Spleen (tissue), 11 donors: ENCODE results near the gene GPC2. TPM values are rescaled to one million over a fixed set of nuclear protein-coding genes. Genes with fewer than 3 reads are reported as not detected.

ENCODE experiments used
- DNase-seq: peaks from one replicate; pipeline ENCODE4 v3.0.0-alpha.2; 2020
- H3K27ac ChIP-seq, 8 donors: fragments of 200-600 bp; sonication (generic) in 7 of 8; 1 replicate in 4 of 8; 2 replicates in 4 of 8; pipeline versions ENCODE4 v1.5.0 to v1.8.0; 2016 to 2021; ENCODE audit warnings: inconsistent platforms in 4 of 8, mild to moderate bottlenecking in 4 of 8, moderate library complexity in 1 of 8
- H3K27me3 ChIP-seq, 7 donors: fragments of 200-600 bp; sonication (generic) in 6 of 7; replicated peaks in 1 of 7; 1 replicate in 4 of 7; 2 replicates in 3 of 7; pipeline versions ENCODE4 v1.5.0 to v1.8.0; 2016 to 2021; ENCODE audit warnings: inconsistent platforms in 3 of 7, mild to moderate bottlenecking in 1 of 7
- H3K36me3 ChIP-seq, 6 donors: fragments of 200-600 bp; sonication (generic) in 5 of 6; 1 replicate in 4 of 6; 2 replicates in 2 of 6; pipeline versions ENCODE4 v1.5.0 to v1.8.0; 2016 to 2021; ENCODE audit warnings: inconsistent platforms in 2 of 6
- H3K4me1 ChIP-seq, 6 donors: fragments of 200-600 bp; sonication (generic) in 5 of 6; 1 replicate in 3 of 6; 2 replicates in 3 of 6; pipeline versions ENCODE4 v1.5.0 to v1.8.0; 2016 to 2021; ENCODE audit warnings: inconsistent platforms in 3 of 6
- H3K4me3 ChIP-seq, 8 donors: fragments of 200-600 bp; sonication (generic) in 7 of 8; 1 replicate in 4 of 8; 2 replicates in 4 of 8; pipeline versions ENCODE4 v1.5.0 to v1.8.0; 2016 to 2021; ENCODE audit warnings: inconsistent platforms in 4 of 8, mild to moderate bottlenecking in 4 of 8, moderate library complexity in 2 of 8
- H3K9me3 ChIP-seq, 8 donors: fragments of 200-600 bp; sonication (generic) in 7 of 8; 1 replicate in 4 of 8; 2 replicates in 4 of 8; pipeline versions ENCODE4 v1.5.0 to v1.8.0; 2016 to 2021; ENCODE audit warnings: inconsistent platforms in 4 of 8
- CTCF ChIP-seq, 11 experiments: fragments of 200-600 bp in 7 of 11; fragments of 450-650 bp in 4 of 11; sonication (generic) in 4 of 11; IDR thresholded peaks in 8 of 11; conservative IDR thresholded peaks in 3 of 11; 1 replicate in 7 of 11; 2 replicates in 4 of 11; pipeline versions ENCODE4 v1.4.0 to v1.8.0; 2016 to 2021; ENCODE audit warnings: antibody characterized with exemption in 11 of 11, inconsistent platforms in 4 of 11, mild to moderate bottlenecking in 1 of 11
- POLR2A ChIP-seq, 3 donors: fragments of 450-650 bp; IDR thresholded peaks; one replicate each; pipeline ENCODE4 v1.5.1; 2017; ENCODE audit warnings: antibody characterized with exemption in 3 of 3, mild to moderate bottlenecking in 1 of 3
- POLR2AphosphoS5 ChIP-seq, 3 donors: sonication (generic); formaldehyde crosslinking; IDR thresholded peaks; one replicate each; pipeline ENCODE4 v1.5.1; 2017; ENCODE audit warnings: antibody characterized with exemption in 3 of 3
- WGBS, 5 donors: extraction: QIAGEN DNeasy Blood & Tissue Kit in 3 of 5; methylation state at CpG; one replicate each; pipeline versions ENCODE4 v1.1.5 to v1.1.7; 2013 to 2018; 5-methylcytosine and 5-hydroxymethylcytosine counted together
- intact Hi-C: fragments of 100-400 bp; cut with DNase I; formaldehyde crosslinking; loops from one replicate; pipeline ENCODE4 v1.15.0; 2023; ENCODE audit warnings: low total_unique reads
- microRNA-seq, 3 donors: library from miRNA; unstranded; fragments of <30 nt; microRNA quantifications; one replicate each; pipeline versions ENCODE4 to v1.1.0, GENCODE V29; 2019 to 2020
- polyA plus RNA-seq, 3 donors: library from polyadenylated mRNA; stranded (reverse); fragments of 200-250 nt; gene quantifications; one replicate each; pipeline ENCODE4 v1.2.1, GENCODE V29; 2013
- total RNA-seq, 7 donors: library from RNA; depleted of rRNA in 3 of 7; stranded (reverse); fragments of >200 nt in 3 of 7; fragmentation: NEBNext Ultra II Directional in 4 of 7; extraction: Animal tissue kit (Norgen Biotek cat#: 25700) in 4 of 7; gene quantifications; one replicate each; pipeline versions ENCODE4 v1.1.0 to v1.2.1, GENCODE V29; 2016 to 2021
- donor health status: healthy with polysubstance abuse.
- donor health status: DM: no; HTN: no; CAD: no; lungs with moderate emphysema.
- donor health status: DM: no; HTN: no; CAD: no.
- donor health status: Bipolar disorder and iron deficiency.
- donor health status: healthy.
- donor health status: DM: no; HTN: no; CAD: no.
- donor health status: DM: yes; HTN: yes; CAD: no.

The GPC2 gene
- total and polyA plus RNA-seq, 10 donors = 2.1 to 5.3 (median 4.3) TPM

- peaks cover 0 to 31% (median 2%) of the 10 kb centered on the region in 6 donors for H3K36me3 ChIP-seq
- TF ChIP-seq POLR2A (IDR thresholded peaks at IDR 0.05) = no peak
- no peak for TF ChIP-seq CTCF (IDR thresholded peaks at IDR 0.05 in 8 of 11, conservative IDR thresholded peaks at IDR 0.05 in 3 of 11)
- TF ChIP-seq POLR2AphosphoS5 (IDR thresholded peaks at IDR 0.05) = no peak
- no peaks in the 10 kb centered on the region for H3K9me3 ChIP-seq
- intact Hi-C loops = no loop called here
- no peaks in the 10 kb centered on the region for H3K27me3 ChIP-seq
- peak overlapping the region; percentile 72 to 94 (median 88) for H3K4me3 ChIP-seq
- peak; percentile 86 for DNase-seq
- peak overlapping the region; percentile 40 to 96 (median 89) for H3K27ac ChIP-seq
- 24 to 46% (median 26%) methylated on average over 11 to 19 of the region's 19 CpGs for WGBS, 5 donors
- peaks cover 18 to 75% (median 41%) of the 10 kb centered on the region in 6 donors for H3K4me1 ChIP-seq
These were observed 57.0 kb downstream of the GPC2 start for GRCh38 chr7:100119970-100120732.

Small RNA genes within 50 kb of the gene (microRNA-seq; reads per million reads assigned to microRNA genes)
- gene MIR4658 = 0.28 to 0.36 (median 0.35) reads per million in 3 donors

Other genes with a start within 250 kb of the GPC2 start
- gene GJC3, start 247.8 kb downstream of the GPC2 start, total RNA-seq = 1 to 10 TPM in 1 of 7 donors, under 1 TPM in 1, not detected in 5; 0.47 to 1.0 TPM
- under 1 TPM in 2 of 3 donors, not detected in 1; 0.29 to 0.53 TPM for gene GJC3, start 247.8 kb downstream of the GPC2 start, polyA plus RNA-seq
- under 1 TPM in 1 of 7 donors, not detected in 6; 0.79 TPM for gene AZGP1, start 201.3 kb downstream of the GPC2 start, total RNA-seq
- 1 to 10 TPM in 1 of 3 donors, under 1 TPM in 2; 0.13 to 2.3 (median 0.36) TPM for gene AZGP1, start 201.3 kb downstream of the GPC2 start, polyA plus RNA-seq
- 10 to 100 TPM; 29.7 to 77.9 (median 65.7) TPM for gene ZKSCAN1, start 161.8 kb downstream of the GPC2 start, total RNA-seq
- 10 to 100 TPM in 2 of 3 donors, 1 to 10 TPM in 1; 7.3 to 11.5 (median 10.6) TPM for gene ZKSCAN1, start 161.8 kb downstream of the GPC2 start, polyA plus RNA-seq
- 10 to 100 TPM in 2 of 7 donors, 1 to 10 TPM in 5; 7.2 to 14.3 (median 9.2) TPM for gene ZSCAN21, start 127.6 kb downstream of the GPC2 start, total RNA-seq
- gene ZSCAN21, start 127.6 kb downstream of the GPC2 start, polyA plus RNA-seq = 1 to 10 TPM; 3.7 to 6.1 (median 5.0) TPM
- gene ZNF3, start 95.7 kb downstream of the GPC2 start, total RNA-seq = 10 to 100 TPM; 25.7 to 34.0 (median 29.3) TPM
- 10 to 100 TPM; 11.0 to 17.3 (median 14.8) TPM for gene ZNF3, start 95.7 kb downstream of the GPC2 start, polyA plus RNA-seq
- 10 to 100 TPM; 47.0 to 86.7 (median 64.7) TPM for gene COPS6, start 88.4 kb downstream of the GPC2 start, total RNA-seq
- gene COPS6, start 88.4 kb downstream of the GPC2 start, polyA plus RNA-seq = 10 to 100 TPM; 80.7 to 89.6 (median 83.5) TPM
- gene MCM7, start 76.0 kb downstream of the GPC2 start, total RNA-seq = 10 to 100 TPM; 49.5 to 74.7 (median 64.8) TPM
- 10 to 100 TPM; 72.3 to 92.7 (median 75.8) TPM for gene MCM7, start 76.0 kb downstream of the GPC2 start, polyA plus RNA-seq
- gene AP4M1, start 75.7 kb downstream of the GPC2 start, total RNA-seq = 10 to 100 TPM in 5 of 7 donors, 1 to 10 TPM in 2; 9.2 to 18.0 (median 12.0) TPM
- 10 to 100 TPM in 2 of 3 donors, 1 to 10 TPM in 1; 8.7 to 10.1 (median 10.1) TPM for gene AP4M1, start 75.7 kb downstream of the GPC2 start, polyA plus RNA-seq
- 10 to 100 TPM; 29.7 to 44.0 (median 36.5) TPM for gene TAF6, start 58.0 kb downstream of the GPC2 start, total RNA-seq
- gene TAF6, start 58.0 kb downstream of the GPC2 start, polyA plus RNA-seq = 10 to 100 TPM; 16.5 to 36.6 (median 21.3) TPM
- gene CNPY4, start 57.7 kb downstream of the GPC2 start, total RNA-seq = 10 to 100 TPM; 12.4 to 19.7 (median 15.2) TPM
- gene CNPY4, start 57.7 kb downstream of the GPC2 start, polyA plus RNA-seq = 10 to 100 TPM in 2 of 3 donors, 1 to 10 TPM in 1; 9.7 to 14.1 (median 11.0) TPM
- 1 to 10 TPM; 1.7 to 4.4 (median 2.0) TPM for gene MBLAC1, start 50.4 kb downstream of the GPC2 start, total RNA-seq
- gene MBLAC1, start 50.4 kb downstream of the GPC2 start, polyA plus RNA-seq = 1 to 10 TPM; 1.8 to 2.7 (median 2.4) TPM
- 100 to 1,000 TPM; 152 to 328 (median 187) TPM for gene LAMTOR4, start 28.5 kb downstream of the GPC2 start, total RNA-seq
- 100 to 1,000 TPM; 470 to 709 (median 574) TPM for gene LAMTOR4, start 28.5 kb downstream of the GPC2 start, polyA plus RNA-seq
- 10 to 100 TPM; 33.0 to 68.7 (median 48.2) TPM for gene TRAPPC14, start 18.7 kb downstream of the GPC2 start, total RNA-seq
- 10 to 100 TPM; 33.0 to 54.5 (median 51.4) TPM for gene TRAPPC14, start 18.7 kb downstream of the GPC2 start, polyA plus RNA-seq
- 1 to 10 TPM; 1.3 to 6.2 (median 3.0) TPM for gene GAL3ST4, start 8.8 kb downstream of the GPC2 start, total RNA-seq
- gene GAL3ST4, start 8.8 kb downstream of the GPC2 start, polyA plus RNA-seq = 1 to 10 TPM; 1.0 to 2.8 (median 1.1) TPM
- 10 to 100 TPM in 5 of 7 donors, 1 to 10 TPM in 2; 8.0 to 59.6 (median 31.4) TPM for gene STAG3, start 537 bp upstream of the GPC2 start, total RNA-seq
- 100 to 1,000 TPM in 2 of 3 donors, 10 to 100 TPM in 1; 69.5 to 123 (median 104) TPM for gene STAG3, start 537 bp upstream of the GPC2 start, polyA plus RNA-seq
- gene PVRIG, start 42.6 kb upstream of the GPC2 start, total RNA-seq = 10 to 100 TPM; 21.9 to 58.7 (median 33.9) TPM
- 10 to 100 TPM; 20.3 to 41.2 (median 30.2) TPM for gene PVRIG, start 42.6 kb upstream of the GPC2 start, polyA plus RNA-seq
- gene SPDYE3, start 130.3 kb upstream of the GPC2 start, total RNA-seq = not detected
- gene SPDYE3, start 130.3 kb upstream of the GPC2 start, polyA plus RNA-seq = under 1 TPM; 0.09 to 0.22 (median 0.15) TPM
- 100 to 1,000 TPM in 2 of 7 donors, 10 to 100 TPM in 5; 66.2 to 114 (median 70.5) TPM for gene PILRB, start 180.7 kb upstream of the GPC2 start, total RNA-seq
- 10 to 100 TPM; 56.8 to 97.5 (median 95.0) TPM for gene PILRB, start 180.7 kb upstream of the GPC2 start, polyA plus RNA-seq
- 10 to 100 TPM; 19.8 to 61.1 (median 30.9) TPM for gene PILRA, start 196.1 kb upstream of the GPC2 start, total RNA-seq
- gene PILRA, start 196.1 kb upstream of the GPC2 start, polyA plus RNA-seq = 10 to 100 TPM in 2 of 3 donors, 1 to 10 TPM in 1; 5.8 to 18.8 (median 11.7) TPM